Measurements from ENCODE around the gene ITPA.

ITPA gene

DNA sequence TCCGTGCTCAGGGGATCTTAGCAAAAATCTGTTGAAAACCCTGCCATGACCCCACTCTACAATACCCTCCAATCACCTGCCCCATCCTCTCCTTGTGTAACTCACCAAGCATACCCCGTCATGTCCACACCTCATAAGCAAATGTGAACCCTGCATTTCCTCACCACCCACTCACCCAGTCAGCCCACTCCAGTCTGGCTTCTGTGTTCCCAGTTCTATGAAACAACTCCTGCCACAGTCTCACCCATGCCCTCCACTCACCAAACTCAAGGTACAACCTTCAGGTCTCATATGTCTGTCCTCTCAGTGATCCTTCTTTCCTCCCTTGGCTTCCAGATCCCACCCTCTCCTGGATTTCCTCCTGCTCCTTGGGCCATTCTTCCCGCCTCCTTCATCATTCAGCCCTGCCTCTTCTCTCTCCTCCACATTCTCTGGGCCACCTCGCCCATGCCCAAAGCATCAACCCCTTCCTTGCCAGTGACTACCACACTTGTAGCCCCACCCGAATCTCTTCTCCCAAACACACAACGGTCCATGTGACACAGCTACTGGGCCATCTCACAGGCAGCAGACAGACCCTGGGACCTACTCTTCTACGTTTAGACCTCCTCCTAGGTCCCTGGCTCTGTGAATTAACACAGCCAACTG is 13.6 kb upstream of the ITPA start:
- no peak for TF ChIP-seq CTCF (IDR thresholded peaks at IDR 0.05; ENCODE audit: low read depth, low read length, missing control alignments)
- H3K4me3 ChIP-seq (replicated peaks; ENCODE audit: low read depth, low read length), result no peak overlapping the region

DNA sequence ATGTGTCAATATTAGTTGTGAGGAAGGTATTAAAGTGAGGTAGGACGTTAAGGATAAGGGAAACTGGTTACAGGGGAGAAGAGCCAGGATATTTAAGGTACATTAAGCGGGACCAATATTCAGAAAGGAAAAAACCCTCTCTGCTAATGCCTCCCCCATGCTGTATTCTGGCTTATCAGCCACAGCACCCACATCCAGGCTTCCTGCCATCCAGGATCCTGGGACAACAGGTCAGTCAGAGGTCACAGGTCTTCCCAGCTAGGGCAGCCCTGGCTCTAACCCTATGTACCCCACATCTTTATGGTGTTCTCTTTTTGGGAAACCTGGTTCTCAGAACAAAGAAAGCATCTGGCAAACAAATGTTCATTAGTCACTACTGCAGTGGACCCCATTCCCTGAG is 10.1 kb upstream of the ITPA start:
- DNase-seq (ENCODE audit: extremely low read depth, low read depth), result no peak
- H3K4me3 ChIP-seq (replicated peaks; ENCODE audit: low read depth, low read length), result no peak overlapping the region
- TF ChIP-seq CTCF (IDR thresholded peaks at IDR 0.05; ENCODE audit: low read depth, low read length, missing control alignments), result no peak

More for the DNA sequence above, 13.6 kb upstream of the ITPA start:
- no peak for DNase-seq (ENCODE audit: extremely low read depth, low read depth)

DNA sequence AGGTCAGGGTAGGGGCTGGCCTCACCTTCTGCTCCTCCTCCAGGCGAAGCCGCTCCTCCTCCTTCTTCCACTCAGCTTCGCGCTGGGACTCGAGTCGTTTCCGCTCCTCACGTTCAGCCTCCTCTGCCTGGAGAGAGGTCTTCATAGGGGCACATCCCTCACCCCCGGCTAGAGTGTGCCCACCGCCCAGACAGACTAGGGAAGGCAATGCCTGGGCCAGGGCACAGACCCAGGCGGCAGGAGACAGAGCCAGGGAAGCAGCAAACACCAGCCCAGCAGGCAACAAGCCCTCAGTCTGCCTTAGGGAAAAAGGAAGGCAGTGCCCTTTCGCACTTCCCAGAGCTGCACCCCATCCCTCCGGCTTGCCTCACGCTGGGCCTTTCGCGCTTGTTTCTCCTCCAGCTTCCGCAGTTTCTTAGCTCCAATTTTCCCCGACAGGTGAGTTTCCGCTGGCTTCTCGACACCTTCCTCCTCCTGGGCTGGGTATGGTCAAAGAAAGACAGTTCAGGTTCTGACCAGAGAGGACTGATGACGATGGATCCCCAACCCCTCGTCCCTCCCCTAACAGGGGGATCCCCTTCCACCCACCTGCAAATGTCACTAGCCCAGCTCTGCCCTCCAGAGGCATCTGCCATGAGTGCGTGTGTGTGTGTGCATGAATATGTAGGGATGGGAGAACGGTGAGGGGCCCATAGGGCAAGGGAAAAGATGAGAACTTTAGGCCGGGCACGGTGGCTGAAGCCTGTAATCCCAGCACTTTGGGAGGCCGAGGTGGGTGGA is 9.1 kb upstream of the ITPA start:
- TF ChIP-seq CTCF (IDR thresholded peaks at IDR 0.05; ENCODE audit: low read depth, low read length, missing control alignments), result no peak
- H3K4me3 ChIP-seq (replicated peaks; ENCODE audit: low read depth, low read length), result no peak overlapping the region
- no peak for DNase-seq (ENCODE audit: extremely low read depth, low read depth)

DNA sequence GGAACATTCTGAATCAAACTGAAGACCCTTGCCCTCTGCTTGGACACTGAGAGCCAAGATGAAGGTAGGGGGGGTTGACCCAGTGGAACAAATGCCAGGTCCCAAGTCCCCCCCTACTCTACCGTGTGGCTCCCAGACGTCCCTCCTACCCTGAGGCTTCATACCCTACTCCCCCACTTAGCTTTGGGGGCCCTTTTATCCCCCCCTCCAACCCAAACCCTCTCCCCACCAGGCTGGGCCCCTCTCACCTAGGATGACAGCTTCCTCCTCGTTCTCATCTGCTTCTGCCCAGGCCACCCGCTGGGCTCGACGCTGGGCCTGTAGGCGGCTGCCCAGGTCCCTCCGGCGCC is 6.4 kb upstream of the ITPA start:
- no peak for TF ChIP-seq CTCF (IDR thresholded peaks at IDR 0.05; ENCODE audit: low read depth, low read length, missing control alignments)
- H3K4me3 ChIP-seq (replicated peaks; ENCODE audit: low read depth, low read length), result peak overlapping the region; percentile 85
- no peak for DNase-seq (ENCODE audit: extremely low read depth, low read depth)

DNA sequence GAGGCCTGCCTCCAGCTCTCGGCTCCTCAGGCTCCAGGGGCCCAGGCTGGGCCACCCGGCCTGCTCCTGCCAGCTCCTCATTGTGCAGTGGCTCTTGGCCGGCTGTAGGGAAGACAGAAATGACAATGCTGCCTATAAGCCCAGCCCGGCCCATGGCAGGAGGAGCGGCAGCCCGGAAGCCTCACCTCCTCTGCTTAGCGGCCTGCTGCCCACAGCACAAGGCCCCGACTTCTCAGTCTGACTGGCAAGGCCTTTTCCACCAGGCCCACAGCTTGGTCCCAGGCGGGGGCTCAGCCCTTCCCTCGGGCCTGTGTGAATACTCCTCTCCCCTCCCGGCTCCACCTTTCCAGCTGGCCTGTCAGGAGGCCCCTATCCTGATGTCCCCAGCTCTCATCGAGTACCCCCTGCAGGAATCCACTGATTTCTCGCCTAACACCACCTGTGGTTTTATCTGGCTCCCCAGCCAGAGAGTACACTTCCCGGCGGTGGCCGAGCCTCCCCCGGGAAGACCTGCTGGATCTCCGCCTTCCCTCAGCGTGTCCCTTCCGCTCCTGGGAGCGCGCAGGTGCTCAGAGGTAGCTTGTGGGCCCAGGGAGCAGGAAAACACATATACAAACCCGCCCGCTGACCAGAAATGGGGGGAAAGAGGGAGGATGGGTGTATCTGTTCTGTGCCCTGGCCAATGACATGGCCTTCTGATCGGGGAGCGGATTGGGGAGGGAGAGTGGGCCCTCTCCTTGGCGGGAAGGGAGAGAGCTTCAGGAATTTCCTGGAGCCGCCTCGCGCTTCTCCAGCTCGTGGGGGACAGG is 5.8 kb upstream of the ITPA start:
- DNase-seq (ENCODE audit: extremely low read depth, low read depth), result no peak
- TF ChIP-seq CTCF (IDR thresholded peaks at IDR 0.05; ENCODE audit: low read depth, low read length, missing control alignments), result no peak
- H3K4me3 ChIP-seq (replicated peaks; ENCODE audit: low read depth, low read length), result peak overlapping the region; percentile 85

GRCh38 chr20:3204124-3204794 is 5.0 kb upstream of the ITPA start, which contains the start of gene DDRGK1:
Gene DDRGK1 (minus strand): TSS chr20:3204682. CDS start chr20:3204627, 55 bp downstream.
- H3K4me3 ChIP-seq (replicated peaks; ENCODE audit: low read depth, low read length), result peak within 1 kb of the TSS; percentile 85
- peak; percentile 48 for DNase-seq (ENCODE audit: extremely low read depth, low read depth)
- no peak for TF ChIP-seq CTCF (IDR thresholded peaks at IDR 0.05; ENCODE audit: low read depth, low read length, missing control alignments)
